Liver (tissue), 9 donors: ENCODE measurements around the gene RNH1. TPM values are rescaled to one million over a fixed set of nuclear protein-coding genes. Genes with fewer than 3 reads are reported as not detected.

Experiments used
- DNase-seq: peaks from one replicate; pipeline ENCODE4 v3.0.0-alpha.2; 2017; ENCODE audit warnings: low spot score
- H3K27ac ChIP-seq, 2 donors: one replicate each; pipeline ENCODE4 v1.7.0; 2013; ENCODE audit warnings: inconsistent platforms in 2 of 2, low read length in 2 of 2, control low read depth in 1 of 2, low read depth in 1 of 2, mild to moderate bottlenecking in 1 of 2
- H3K27me3 ChIP-seq, 4 donors: one replicate each; pipeline versions ENCODE4 v1.6.1 to v1.7.0; 2013; ENCODE audit warnings: low read length in 3 of 4, inconsistent platforms in 1 of 4, mild to moderate bottlenecking in 1 of 4, moderate library complexity in 1 of 4; ENCODE audit not compliant: control insufficient read depth in 4 of 4, insufficient read depth in 4 of 4
- H3K36me3 ChIP-seq, 4 donors: one replicate each; pipeline versions ENCODE4 v1.6.1 to v1.7.0; 2013; ENCODE audit warnings: low read length in 3 of 4, mild to moderate bottlenecking in 3 of 4, low read depth in 1 of 4, moderate library complexity in 1 of 4; ENCODE audit not compliant: control insufficient read depth in 4 of 4, insufficient read depth in 3 of 4
- H3K4me1 ChIP-seq, 4 donors: one replicate each; pipeline versions ENCODE4 v1.6.1 to v1.7.0; 2013; ENCODE audit warnings: low read length in 3 of 4, mild to moderate bottlenecking in 3 of 4, moderate library complexity in 1 of 4; ENCODE audit not compliant: control insufficient read depth in 4 of 4, insufficient read depth in 4 of 4
- H3K4me3 ChIP-seq, 3 donors: one replicate each; pipeline versions ENCODE4 v1.6.1 to v1.7.0; 2013; ENCODE audit warnings: low read length in 3 of 3, control low read depth in 1 of 3, low read depth in 1 of 3, mild to moderate bottlenecking in 1 of 3
- H3K9ac ChIP-seq, 2 donors: one replicate each; pipeline ENCODE4 v1.7.0; 2013; ENCODE audit warnings: low read length in 2 of 2, mild to moderate bottlenecking in 2 of 2, moderate library complexity in 2 of 2, control low read depth in 1 of 2, low read depth in 1 of 2
- H3K9me3 ChIP-seq, 4 donors: one replicate each; pipeline versions ENCODE4 v1.6.1 to v1.7.0; 2013; ENCODE audit warnings: low read length in 3 of 4; ENCODE audit not compliant: control insufficient read depth in 4 of 4
- ATF3 ChIP-seq: IDR thresholded peaks from 2 replicates; pipeline ENCODE4 v1.6.1; 2016; ENCODE audit warnings: antibody characterized with exemption
- CTCF ChIP-seq: fragments of 150-350 bp; IDR thresholded peaks from 2 replicates; pipeline ENCODE4 v1.5.1; 2017; ENCODE audit warnings: improper control_type of control experiment, low read depth, low read length; ENCODE audit not compliant: missing input control
- EGR1 ChIP-seq, 2 donors: IDR thresholded peaks; 2 replicates each; pipeline ENCODE4 v1.6.1; 2016 to 2018; ENCODE audit warnings: antibody characterized with exemption in 2 of 2, low read depth in 2 of 2
- FOXA1 ChIP-seq: IDR thresholded peaks from 2 replicates; pipeline ENCODE4 v1.6.1; 2016; ENCODE audit warnings: antibody characterized with exemption
- FOXA2 ChIP-seq: IDR thresholded peaks from 2 replicates; pipeline ENCODE4 v1.6.1; 2016; ENCODE audit warnings: antibody characterized with exemption
- GABPA ChIP-seq, 2 donors: IDR thresholded peaks in 1 of 2; conservative IDR thresholded peaks in 1 of 2; 2 replicates each; pipeline ENCODE4 v1.6.1; 2016; ENCODE audit warnings: antibody characterized with exemption in 2 of 2, mild to moderate bottlenecking in 1 of 2, moderate library complexity in 1 of 2
- HNF4A ChIP-seq, 2 donors: conservative IDR thresholded peaks; 2 replicates each; pipeline ENCODE4 v1.6.1; 2016; ENCODE audit warnings: antibody characterized with exemption in 2 of 2, mild to moderate bottlenecking in 2 of 2
- HNF4G ChIP-seq: IDR thresholded peaks from 2 replicates; pipeline ENCODE4 v1.6.1; 2016; ENCODE audit warnings: antibody characterized with exemption
- JUND ChIP-seq, 2 donors: IDR thresholded peaks; 2 replicates each; pipeline ENCODE4 v1.6.1; 2016; ENCODE audit warnings: antibody characterized with exemption in 2 of 2
- MAX ChIP-seq: IDR thresholded peaks from 2 replicates; pipeline ENCODE4 v1.6.1; 2016; ENCODE audit warnings: antibody characterized with exemption
- NR2F2 ChIP-seq: IDR thresholded peaks from 2 replicates; pipeline ENCODE4 v1.6.1; 2016; ENCODE audit warnings: antibody characterized with exemption
- RAD21 ChIP-seq, 2 donors: IDR thresholded peaks; 2 replicates each; pipeline ENCODE4 v1.6.1; 2016; ENCODE audit warnings: antibody characterized with exemption in 2 of 2, mild to moderate bottlenecking in 2 of 2
- REST ChIP-seq: IDR thresholded peaks from 2 replicates; pipeline ENCODE4 v1.6.1; 2016; ENCODE audit warnings: antibody characterized with exemption, mild to moderate bottlenecking
- RXRA ChIP-seq, 2 donors: IDR thresholded peaks; 2 replicates each; pipeline ENCODE4 v1.6.1; 2017 to 2018; ENCODE audit warnings: antibody characterized with exemption in 2 of 2, mild to moderate bottlenecking in 1 of 2
- SP1 ChIP-seq: IDR thresholded peaks from 2 replicates; pipeline ENCODE4 v1.6.1; 2018; ENCODE audit warnings: antibody characterized with exemption, mild to moderate bottlenecking
- TAF1 ChIP-seq: conservative IDR thresholded peaks from 2 replicates; pipeline ENCODE4 v1.6.1; 2016; ENCODE audit warnings: antibody characterized with exemption, mild to moderate bottlenecking
- YY1 ChIP-seq: IDR thresholded peaks from 2 replicates; pipeline ENCODE4 v1.6.1; 2016; ENCODE audit warnings: antibody characterized with exemption, mild to moderate bottlenecking
- ZBTB33 ChIP-seq: IDR thresholded peaks from 2 replicates; pipeline ENCODE4 v1.6.1; 2016; ENCODE audit warnings: antibody characterized with exemption
- WGBS: extraction: QIAGEN DNeasy Blood & Tissue Kit; methylation state at CpG from one replicate; pipeline ENCODE4 v1.1.7; 2013; 5-methylcytosine and 5-hydroxymethylcytosine counted together
- polyA plus RNA-seq, 2 donors: library from polyadenylated mRNA; stranded (reverse) in 1 of 2; unstranded in 1 of 2; fragments of 200-250 nt in 1 of 2; fragments of >200 nt in 1 of 2; fragmentation: Nextera tagmentation in 1 of 2; extraction: Ambion mirVana in 1 of 2; gene quantifications; one replicate each; pipeline versions ENCODE4 v1.2.1 to v1.2.3, GENCODE V29; 2013 to 2015
- total RNA-seq, 2 donors: library from RNA; depleted of rRNA; stranded (reverse); fragments of >200 nt; gene quantifications; one replicate each; pipeline ENCODE4 v1.2.3, GENCODE V29; 2014
- donor health status: healthy.
- donor health status: healthy.
- donor health status: healthy.
- donor health status: healthy.
- donor health status: healthy.

RNH1 gene
- total and polyA plus RNA-seq, 4 donors, result 68.5 to 99.1 (median 76.8) TPM

- H3K36me3 ChIP-seq, result peaks cover 24 to 78% (median 39%) of the 10 kb centered on the region in 4 donors
- H3K9ac ChIP-seq, result no peak overlapping the region
- H3K27me3 ChIP-seq, result no peaks in the 10 kb centered on the region
- no peak overlapping the region for H3K27ac ChIP-seq
- no peaks in the 10 kb centered on the region for H3K4me1 ChIP-seq
- DNase-seq, result no peak
- 75% methylated on average over 10 of the region's 10 CpGs for WGBS
- no peaks in the 10 kb centered on the region for H3K9me3 ChIP-seq
- no peak overlapping the region for H3K4me3 ChIP-seq
- TF ChIP-seq NR2F2, result no peak
- no peak for TF ChIP-seq FOXA2
- TF ChIP-seq HNF4G, result no peak
- no peak for TF ChIP-seq YY1
- no peak for TF ChIP-seq ATF3
- TF ChIP-seq EGR1 (IDR thresholded peaks at IDR 0.05; ENCODE audit: low read depth in 2 of 2), result no peak
- TF ChIP-seq REST, result no peak
- TF ChIP-seq JUND (IDR thresholded peaks at IDR 0.05), result no peak
- no peak for TF ChIP-seq GABPA (IDR thresholded peaks at IDR 0.05 in 1 of 2, conservative IDR thresholded peaks at IDR 0.05 in 1 of 2)
Measured at GRCh38 chr11:495537-495931, 11.5 kb downstream of the RNH1 start.

GRCh38 chr11:494761-495536 lies 12.1 kb downstream of the RNH1 start:
- Histone ChIP-seq H3K4me1 (no peaks in the 10 kb centered on the region), H3K9ac (no peak overlapping the region), H3K27ac (no peak overlapping the region), H3K27me3 (no peaks in the 10 kb centered on the region), H3K4me3 (no peak overlapping the region), H3K36me3 (peaks cover 18 to 75% (median 34%) of the 10 kb centered on the region in 4 donors), H3K9me3 (no peaks in the 10 kb centered on the region)
- DNase-seq, result no peak
- TF ChIP-seq MAX (no peak), FOXA2 (no peak), TAF1 (no peak), ZBTB33 (no peak), RAD21 (IDR thresholded peaks at IDR 0.05) (no peak), CTCF (no peak), GABPA (IDR thresholded peaks at IDR 0.05 in 1 of 2, conservative IDR thresholded peaks at IDR 0.05 in 1 of 2) (no peak), YY1 (no peak), NR2F2 (no peak), JUND (IDR thresholded peaks at IDR 0.05) (no peak), EGR1 (IDR thresholded peaks at IDR 0.05; ENCODE audit: low read depth in 2 of 2) (no peak), ATF3 (no peak), REST (no peak), HNF4A (conservative IDR thresholded peaks at IDR 0.05) (no peak), FOXA1 (no peak), HNF4G (no peak), RXRA (IDR thresholded peaks at IDR 0.05) (no peak), SP1 (no peak)
- 95% methylated on average over 37 of the region's 37 CpGs for WGBS
